Ureter (tissue), 1 donor: ENCODE measurements around the gene BLM. TPM values are rescaled to one million over a fixed set of nuclear protein-coding genes. Genes with fewer than 3 reads are reported as not detected.
"Not testable (repeated sequence)": the region's sequence is repeated elsewhere in the genome, so short reads cannot be mapped to it uniquely, and the experiment has no call there.

ENCODE experiments used
- DNase-seq: peaks from one replicate; pipeline ENCODE4 v3.0.0-alpha.2; 2020; ENCODE audit warnings: low spot score
- total RNA-seq: library from RNA; stranded (reverse); gene quantifications from one replicate; pipeline ENCODE4 v1.2.4, GENCODE V29; 2023
- donor health status: DM: yes; HTN: yes; CAD: no.

The BLM gene
- total RNA-seq, result 3.7 TPM

GRCh38 chr15:90716976-90717821 lies at the start of gene BLM:
BLM (plus strand) TSS chr15:90717346; CDS start chr15:90747393, 30,047 bp downstream.
- DNase-seq, result peak; percentile 97

- DNase-seq, result not testable (repeated sequence)
These were observed 49.3 kb upstream of the BLM start for GRCh38 chr15:90667755-90668345.

- DNase-seq, result not testable (repeated sequence)
These were observed 46.5 kb upstream of the BLM start for GRCh38 chr15:90670631-90671030.

- DNase-seq, result no peak
These were observed 45.9 kb upstream of the BLM start for GRCh38 chr15:90671216-90671615.

GRCh38 chr15:90673357-90673756 lies 43.8 kb upstream of the BLM start:
- not testable (repeated sequence) for DNase-seq

- DNase-seq, result no peak
These were observed 42.7 kb upstream of the BLM start for GRCh38 chr15:90674476-90674875.

GRCh38 chr15:90675464-90675863 lies 41.7 kb upstream of the BLM start:
- no peak for DNase-seq

GRCh38 chr15:90677807-90678790 lies 39.0 kb upstream of the BLM start:
- no peak for DNase-seq

GRCh38 chr15:90679959-90680358 lies 37.2 kb upstream of the BLM start:
- DNase-seq, result no peak

GRCh38 chr15:90680371-90680935 lies 36.7 kb upstream of the BLM start:
- DNase-seq, result no peak

GRCh38 chr15:90681056-90681455 lies 36.1 kb upstream of the BLM start:
- DNase-seq, result no peak

- DNase-seq, result no peak
These were observed 35.7 kb upstream of the BLM start for GRCh38 chr15:90681480-90681879.

- no peak for DNase-seq
These were observed 33.8 kb upstream of the BLM start for GRCh38 chr15:90683371-90683770.

- DNase-seq, result no peak
These were observed 33.3 kb upstream of the BLM start for GRCh38 chr15:90683876-90684275.

- DNase-seq, result no peak
These were observed 32.9 kb upstream of the BLM start for GRCh38 chr15:90684281-90684680.

- no peak for DNase-seq
These were observed 31.3 kb upstream of the BLM start for GRCh38 chr15:90685591-90686434.

GRCh38 chr15:90686435-90687218 lies 30.5 kb upstream of the BLM start:
- DNase-seq, result no peak

- not testable (repeated sequence) for DNase-seq
These were observed 27.7 kb upstream of the BLM start for GRCh38 chr15:90689326-90689961.

- DNase-seq, result no peak
These were observed 26.6 kb upstream of the BLM start for GRCh38 chr15:90690585-90690984.
